Duodenal mucosa (tissue), 2 donors: ENCODE results near the gene PCED1B.
"Not testable (repeated sequence)": the region's sequence is repeated elsewhere in the genome, so short reads cannot be mapped to it uniquely, and the experiment has no call there.

Experiments
- H3K27ac ChIP-seq: one replicate; pipeline ENCODE4 v1.7.0; 2013; ENCODE audit warnings: low read depth, low read length
- H3K27me3 ChIP-seq, 2 donors: one replicate each; pipeline ENCODE4 v1.7.0; 2013; ENCODE audit warnings: low read length in 2 of 2, control low read depth in 1 of 2; ENCODE audit not compliant: insufficient read depth in 2 of 2, control insufficient read depth in 1 of 2
- H3K36me3 ChIP-seq, 2 donors: one replicate each; pipeline ENCODE4 v1.7.0; 2013; ENCODE audit warnings: low read length in 2 of 2, control low read depth in 1 of 2; ENCODE audit not compliant: insufficient read depth in 2 of 2, control insufficient read depth in 1 of 2
- H3K4me1 ChIP-seq, 2 donors: one replicate each; pipeline ENCODE4 v1.7.0; 2013; ENCODE audit warnings: low read length in 2 of 2, control low read depth in 1 of 2; ENCODE audit not compliant: insufficient read depth in 2 of 2, control insufficient read depth in 1 of 2
- H3K4me3 ChIP-seq, 2 donors: one replicate each; pipeline ENCODE4 v1.7.0; 2013; ENCODE audit warnings: low read length in 2 of 2, low read depth in 1 of 2
- H3K9ac ChIP-seq, 2 donors: one replicate each; pipeline ENCODE4 v1.7.0; 2013; ENCODE audit warnings: low read length in 2 of 2, low read depth in 1 of 2
- H3K9me3 ChIP-seq, 2 donors: one replicate each; pipeline ENCODE4 v1.7.0; 2013; ENCODE audit warnings: low read length in 2 of 2, control low read depth in 1 of 2; ENCODE audit not compliant: control insufficient read depth in 1 of 2

The PCED1B gene

DNA sequence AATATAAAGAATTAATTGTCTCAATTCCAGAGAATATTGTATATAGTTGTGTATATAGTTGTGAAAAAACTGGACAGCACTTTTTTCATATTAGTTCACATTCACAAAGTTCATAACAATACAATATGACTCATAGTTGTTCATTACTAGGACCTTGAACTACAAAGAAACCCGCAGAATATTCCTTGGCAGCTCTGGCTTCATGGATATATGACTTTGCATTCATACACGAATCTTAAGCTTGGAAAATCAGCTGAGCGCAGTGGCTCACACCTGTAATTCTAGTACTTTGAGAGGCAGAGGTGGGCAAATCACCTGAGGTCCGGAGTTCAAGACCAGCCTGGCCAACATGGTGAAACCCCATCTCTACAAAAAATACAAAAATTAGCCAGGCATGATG lies 38.1 kb upstream of the PCED1B start:
- H3K9ac ChIP-seq = no peak overlapping the region
- H3K4me3 ChIP-seq = no peak overlapping the region
- no peaks in the 10 kb centered on the region for H3K27me3 ChIP-seq
- no peaks in the 10 kb centered on the region for H3K9me3 ChIP-seq
- H3K36me3 ChIP-seq = no peaks in the 10 kb centered on the region
- no peak overlapping the region for H3K27ac ChIP-seq
- no peaks in the 10 kb centered on the region for H3K4me1 ChIP-seq

DNA sequence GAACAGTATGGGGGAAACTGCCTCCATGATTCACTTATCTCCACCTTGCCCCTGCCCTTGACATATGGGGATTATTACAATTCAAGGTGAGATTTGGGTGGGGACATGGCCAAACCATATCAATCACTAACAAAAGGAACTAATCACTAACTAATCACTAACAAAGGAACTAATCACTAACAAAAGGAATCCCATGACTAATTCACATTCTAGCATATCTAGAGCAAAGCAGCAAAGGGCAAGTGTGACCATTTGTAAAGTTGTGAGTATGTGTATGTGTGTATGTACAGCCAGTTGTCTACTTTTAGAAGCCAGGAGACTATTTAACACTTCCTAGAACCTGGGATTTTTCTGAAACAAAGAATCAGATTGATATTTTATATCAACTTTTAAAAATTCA lies 30.9 kb upstream of the PCED1B start:
- Histone ChIP-seq H3K27ac (no peak overlapping the region), H3K4me3 (no peak overlapping the region)

DNA sequence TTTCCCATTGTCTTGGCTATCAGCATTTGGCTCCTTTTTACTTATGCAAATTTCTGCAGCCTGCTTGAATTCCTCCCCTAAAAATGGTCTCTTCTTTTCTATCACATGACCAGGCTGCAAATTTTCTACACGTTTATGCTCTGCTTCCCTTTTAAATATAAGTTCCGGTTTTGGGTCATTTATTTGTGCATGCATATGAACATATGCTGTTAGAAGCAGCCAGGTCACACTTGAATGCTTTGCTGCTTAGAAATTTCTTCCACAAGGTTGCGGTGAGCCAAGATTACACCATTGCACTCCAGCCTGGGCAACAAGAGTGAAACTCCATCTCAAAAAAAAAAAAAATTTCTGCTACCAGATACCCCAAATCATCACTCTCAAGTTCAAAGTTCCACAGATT lies 28.1 kb upstream of the PCED1B start:
- peaks cover 7 to 11% of the 10 kb centered on the region in 2 donors for H3K9me3 ChIP-seq

More for the DNA sequence above, 30.9 kb upstream of the PCED1B start:
- no peaks in the 10 kb centered on the region for H3K4me1 ChIP-seq
- no peaks in the 10 kb centered on the region for H3K27me3 ChIP-seq
- H3K9ac ChIP-seq = no peak overlapping the region
- H3K9me3 ChIP-seq = peaks cover 7 to 11% of the 10 kb centered on the region in 2 donors
- no peaks in the 10 kb centered on the region for H3K36me3 ChIP-seq

GRCh38 chr12:47052274-47052673 lies 27.1 kb upstream of the PCED1B start:
- no peaks in the 10 kb centered on the region for H3K36me3 ChIP-seq
- no peak overlapping the region for H3K4me3 ChIP-seq
- no peak overlapping the region for H3K9ac ChIP-seq
- H3K4me1 ChIP-seq = no peaks in the 10 kb centered on the region
- no peak overlapping the region for H3K27ac ChIP-seq
- no peaks in the 10 kb centered on the region for H3K27me3 ChIP-seq
- peaks cover 7 to 11% of the 10 kb centered on the region in 2 donors for H3K9me3 ChIP-seq

More for the DNA sequence above, 28.1 kb upstream of the PCED1B start:
- H3K27me3 ChIP-seq, H3K4me3 ChIP-seq, H3K36me3 ChIP-seq, H3K4me1 ChIP-seq, H3K27ac ChIP-seq, H3K9ac ChIP-seq: not testable (repeated sequence)

GRCh38 chr12:47053961-47054360 lies 25.5 kb upstream of the PCED1B start:
- Histone ChIP-seq H3K4me3 (no peak overlapping the region), H3K27ac (no peak overlapping the region), H3K4me1 (no peaks in the 10 kb centered on the region), H3K9me3 (peaks cover 7 to 11% of the 10 kb centered on the region in 2 donors), H3K27me3 (no peaks in the 10 kb centered on the region), H3K36me3 (no peaks in the 10 kb centered on the region), H3K9ac (no peak overlapping the region)

GRCh38 chr12:47054659-47055058 lies 24.8 kb upstream of the PCED1B start:
- Histone ChIP-seq H3K27ac (no peak overlapping the region), H3K9me3 (peaks cover 7 to 11% of the 10 kb centered on the region in 2 donors), H3K27me3 (no peaks in the 10 kb centered on the region), H3K4me1 (no peaks in the 10 kb centered on the region), H3K36me3 (no peaks in the 10 kb centered on the region), H3K4me3 (no peak overlapping the region), H3K9ac (no peak overlapping the region)

GRCh38 chr12:47055856-47056255 lies 23.6 kb upstream of the PCED1B start:
- H3K4me3 ChIP-seq, H3K36me3 ChIP-seq, H3K9me3 ChIP-seq: not testable (repeated sequence)

GRCh38 chr12:47056944-47057343 lies 22.5 kb upstream of the PCED1B start:
- H3K9ac ChIP-seq, H3K27me3 ChIP-seq, H3K4me1 ChIP-seq, H3K4me3 ChIP-seq, H3K27ac ChIP-seq, H3K9me3 ChIP-seq, H3K36me3 ChIP-seq: not testable (repeated sequence)

More at GRCh38 chr12:47055856-47056255, 23.6 kb upstream of the PCED1B start:
- not testable (repeated sequence) for H3K9ac ChIP-seq, H3K27me3 ChIP-seq, H3K27ac ChIP-seq, H3K4me1 ChIP-seq

DNA sequence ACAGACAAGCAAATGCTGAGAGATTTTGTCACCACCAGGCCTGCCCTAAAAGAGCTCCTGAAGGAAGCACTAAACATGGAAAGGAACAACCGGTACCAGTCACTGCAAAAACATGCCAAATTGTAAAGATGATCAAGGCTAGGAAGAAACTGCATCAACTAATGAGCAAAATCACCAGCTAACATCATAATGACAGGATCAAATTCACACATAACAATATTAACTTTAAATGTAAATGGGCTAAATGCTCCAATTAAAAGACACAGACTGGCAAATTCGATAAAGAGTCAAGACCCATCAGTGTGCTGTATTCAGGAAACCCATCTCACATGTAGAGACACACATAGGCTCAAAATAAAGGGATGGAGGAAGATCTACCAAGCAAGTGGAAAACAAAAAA lies 20.8 kb upstream of the PCED1B start:
- not testable (repeated sequence) for H3K27ac ChIP-seq, H3K4me3 ChIP-seq, H3K27me3 ChIP-seq, H3K4me1 ChIP-seq, H3K36me3 ChIP-seq, H3K9ac ChIP-seq, H3K9me3 ChIP-seq

DNA sequence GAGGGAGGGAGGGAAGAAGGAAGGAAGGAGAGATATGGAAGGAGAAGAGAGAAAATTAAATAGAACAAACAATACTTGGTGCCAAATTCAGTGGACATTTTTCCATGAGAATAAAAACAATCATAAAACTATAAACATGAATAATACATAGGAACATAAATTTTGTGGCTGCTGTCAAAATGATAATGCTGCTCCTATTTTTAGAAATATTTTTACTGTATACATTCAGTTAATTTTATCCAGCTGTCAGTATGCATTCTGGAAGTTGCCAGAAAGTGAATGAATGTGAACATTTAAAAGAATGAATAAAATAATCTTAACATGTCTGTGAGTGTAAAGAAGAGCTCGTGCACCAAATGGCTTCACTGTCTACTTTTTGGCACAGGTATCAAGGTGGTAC lies 13.9 kb upstream of the PCED1B start:
- no peaks in the 10 kb centered on the region for H3K4me1 ChIP-seq
- H3K9ac ChIP-seq = no peak overlapping the region
- no peak overlapping the region for H3K4me3 ChIP-seq
- no peaks in the 10 kb centered on the region for H3K27me3 ChIP-seq
- no peak overlapping the region for H3K27ac ChIP-seq
- no peaks in the 10 kb centered on the region for H3K9me3 ChIP-seq
- no peaks in the 10 kb centered on the region for H3K36me3 ChIP-seq
